VCaP (cell line): Measurements from ENCODE around the gene PATL2.
"Not testable (repeated sequence)": the region's sequence is repeated elsewhere in the genome, so short reads cannot be mapped to it uniquely, and the experiment has no call there.

Experiments used
- H3K27ac ChIP-seq: fragments of 450-650 bp; 2 replicates; pipeline ENCODE4 v1.5.1; 2017
- CTCF ChIP-seq: fragments of 450-650 bp; conservative IDR thresholded peaks from 2 replicates; pipeline ENCODE4 v1.5.1; 2017; ENCODE audit warnings: mild to moderate bottlenecking, moderate library complexity

PATL2 gene

GRCh38 chr15:44633603-44634002, 77.5 kb downstream of the PATL2 start:
- H3K27ac ChIP-seq = no peak overlapping the region
- no peak for TF ChIP-seq CTCF

- H3K27ac ChIP-seq = not testable (repeated sequence)
Observed at GRCh38 chr15:44625286-44625685, 85.8 kb downstream of the PATL2 start.

GRCh38 chr15:44623178-44623577, 87.9 kb downstream of the PATL2 start:
- H3K27ac ChIP-seq = no peak overlapping the region
- no peak for TF ChIP-seq CTCF

GRCh38 chr15:44620081-44620480, 91.0 kb downstream of the PATL2 start:
- TF ChIP-seq CTCF = no peak
- no peak overlapping the region for H3K27ac ChIP-seq

GRCh38 chr15:44616974-44617373, 94.1 kb downstream of the PATL2 start:
- no peak for TF ChIP-seq CTCF
- no peak overlapping the region for H3K27ac ChIP-seq
